Cerebellar nuclear complex (tissue), 1 donor: ENCODE results near the gene ARHGEF1.
"Not testable (repeated sequence)": the region's sequence is repeated elsewhere in the genome, so short reads cannot be mapped to it uniquely, and the experiment has no call there.

Experiments
- DNase-seq, 2 experiments: peaks; one replicate each; lab custom pipeline; 2025; lab: John Stamatoyannopoulos, UW

ARHGEF1 gene

GRCh38 chr19:41905273-41906002 lies 22.5 kb downstream of the ARHGEF1 start:
- no peak for DNase-seq

GRCh38 chr19:41906271-41906670 lies 23.3 kb downstream of the ARHGEF1 start:
- no peak for DNase-seq

- DNase-seq: no peak
Measured at GRCh38 chr19:41906916-41907680, 24.1 kb downstream of the ARHGEF1 start.

GRCh38 chr19:41907994-41908615 lies 25.1 kb downstream of the ARHGEF1 start:
- DNase-seq: no peak

- no peak for DNase-seq
Measured at GRCh38 chr19:41908724-41909464, 25.9 kb downstream of the ARHGEF1 start.

GRCh38 chr19:41909706-41910105 lies 26.7 kb downstream of the ARHGEF1 start:
- no peak for DNase-seq

- no peak for DNase-seq
Measured at GRCh38 chr19:41910240-41910991, 27.4 kb downstream of the ARHGEF1 start.

- DNase-seq: no peak
Measured at GRCh38 chr19:41910992-41911888, 28.3 kb downstream of the ARHGEF1 start.

GRCh38 chr19:41911889-41912731 lies 29.1 kb downstream of the ARHGEF1 start:
- no peak for DNase-seq

GRCh38 chr19:41912899-41913537 lies 30.0 kb downstream of the ARHGEF1 start:
- no peak for DNase-seq

GRCh38 chr19:41913538-41914423 lies 30.8 kb downstream of the ARHGEF1 start:
- DNase-seq: no peak

GRCh38 chr19:41914424-41914834 lies 31.4 kb downstream of the ARHGEF1 start:
- DNase-seq: not testable (repeated sequence)

- no peak for DNase-seq
Measured at GRCh38 chr19:41915021-41915775, 32.2 kb downstream of the ARHGEF1 start.

- no peak for DNase-seq
Measured at GRCh38 chr19:41915776-41916414, 32.9 kb downstream of the ARHGEF1 start.

- DNase-seq: no peak
Measured at GRCh38 chr19:41917676-41918075, 34.7 kb downstream of the ARHGEF1 start.

- DNase-seq: no peak
Measured at GRCh38 chr19:41918095-41918494, 35.1 kb downstream of the ARHGEF1 start.
